ENCODE data around the gene DCAF8.

DCAF8 gene

GRCh38 chr1:160225345-160225744 is 37.0 kb downstream of the DCAF8 start:
- no peak for FAIRE-seq

- no peak for FAIRE-seq
Measured at GRCh38 chr1:160224606-160225005, 37.7 kb downstream of the DCAF8 start.

GRCh38 chr1:160222546-160222945 is 39.8 kb downstream of the DCAF8 start:
- FAIRE-seq = no peak

- FAIRE-seq = no peak
Measured at GRCh38 chr1:160221089-160221488, 41.3 kb downstream of the DCAF8 start.

- FAIRE-seq = no peak
Measured at GRCh38 chr1:160220301-160220700, 42.0 kb downstream of the DCAF8 start.

GRCh38 chr1:160219062-160219929 is 43.1 kb downstream of the DCAF8 start:
- no peak for FAIRE-seq

- FAIRE-seq = no peak
Measured at GRCh38 chr1:160217481-160218051, 44.8 kb downstream of the DCAF8 start.

- no peak for FAIRE-seq
Measured at GRCh38 chr1:160216301-160216700, 46.0 kb downstream of the DCAF8 start.

- FAIRE-seq = no peak
Measured at GRCh38 chr1:160214481-160215140, 47.7 kb downstream of the DCAF8 start.

GRCh38 chr1:160211046-160211790 is 51.1 kb downstream of the DCAF8 start:
- no peak for FAIRE-seq

GRCh38 chr1:160210561-160210960 is 51.8 kb downstream of the DCAF8 start:
- no peak for FAIRE-seq

GRCh38 chr1:160209321-160210046 is 52.9 kb downstream of the DCAF8 start:
- FAIRE-seq = no peak

- no peak for FAIRE-seq
Measured at GRCh38 chr1:160208557-160209320, 53.6 kb downstream of the DCAF8 start.

GRCh38 chr1:160207771-160208556 is 54.4 kb downstream of the DCAF8 start:
- no peak for FAIRE-seq

- no peak for FAIRE-seq
Measured at GRCh38 chr1:160207118-160207650, 55.2 kb downstream of the DCAF8 start.

- no peak for FAIRE-seq
Measured at GRCh38 chr1:160206421-160207117, 55.8 kb downstream of the DCAF8 start.

GRCh38 chr1:160206036-160206389 is 56.3 kb downstream of the DCAF8 start:
- no peak for FAIRE-seq

- no peak for FAIRE-seq
Measured at GRCh38 chr1:160205242-160206035, 56.9 kb downstream of the DCAF8 start, which contains the start of gene PEA15. TSS of gene PEA15 (plus strand) at chr1:160205384. CDS start at chr1:160211545, 6,161 bp downstream.
